SJSA1 (cell line): ENCODE measurements around the gene RERE. TPM values are rescaled to one million over a fixed set of nuclear protein-coding genes. Genes with fewer than 3 reads are reported as not detected.
"Not testable (repeated sequence)": the region's sequence is repeated elsewhere in the genome, so short reads cannot be mapped to it uniquely, and the experiment has no call there.

Experiments used
- DNase-seq, 2 experiments: peaks; one replicate each; pipeline ENCODE4 v3.0.0-alpha.2; 2015 to 2020; ENCODE audit warnings: low spot score in 2 of 2, low read depth in 1 of 2
- H3K27ac ChIP-seq: fragments of 250-450 bp; sonication (Bioruptor Pico); 2 replicates; pipeline ENCODE4 v1.5.1; 2020; ENCODE audit warnings: mild to moderate bottlenecking, moderate library complexity
- H3K27me3 ChIP-seq: fragments of 250-450 bp; sonication (Bioruptor Pico); replicated peaks from 2 replicates; pipeline ENCODE4 v1.5.1; 2020; ENCODE audit warnings: mild to moderate bottlenecking, moderate library complexity
- H3K36me3 ChIP-seq: fragments of 250-450 bp; sonication (Bioruptor Pico); 2 replicates; pipeline ENCODE4 v1.5.1; 2020; ENCODE audit warnings: mild to moderate bottlenecking
- H3K4me1 ChIP-seq: fragments of 250-450 bp; sonication (Bioruptor Pico); replicated peaks from 2 replicates; pipeline ENCODE4 v1.6.1; 2021; ENCODE audit warnings: mild to moderate bottlenecking
- H3K4me3 ChIP-seq: fragments of 250-450 bp; sonication (Bioruptor Pico); 2 replicates; pipeline ENCODE4 v1.5.1; 2020; ENCODE audit warnings: mild to moderate bottlenecking
- H3K9me3 ChIP-seq: fragments of 250-450 bp; sonication (Bioruptor Pico); replicated peaks from 2 replicates; pipeline ENCODE4 v1.5.1; 2020; ENCODE audit warnings: mild to moderate bottlenecking
- total RNA-seq: library from RNA; depleted of rRNA; stranded (reverse); fragments of >200 nt; shearing (Covaris generic); gene quantifications from 2 replicates; pipeline ENCODE4 v1.2.3, GENCODE V29; 2014

Gene RERE
- total RNA-seq, 1 experiment from 2014 or later = 15.7 TPM

DNA sequence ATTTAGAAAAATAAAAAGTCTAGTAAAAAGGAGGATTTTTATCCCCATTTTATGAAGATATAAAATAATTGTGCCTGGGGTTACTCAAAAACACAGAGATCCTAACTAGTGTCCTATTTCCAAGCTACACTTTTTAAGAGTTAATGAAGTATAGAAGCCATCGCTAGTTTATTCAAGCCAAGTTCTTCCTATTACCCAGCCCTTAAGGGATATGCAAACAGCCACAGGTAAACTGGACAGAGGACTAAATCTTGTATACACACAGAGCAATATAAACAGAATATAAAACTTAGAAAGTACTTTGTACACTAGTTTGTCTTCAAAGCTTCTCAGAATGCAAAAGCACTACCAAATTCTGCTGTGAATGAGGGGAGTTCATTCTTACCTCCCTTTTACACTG lies 111.1 kb downstream of the RERE start:
- Histone ChIP-seq H3K36me3 (no peaks in the 10 kb centered on the region), H3K4me1 (peaks cover 27% of the 10 kb centered on the region), H3K27me3 (no peaks in the 10 kb centered on the region), H3K9me3 (no peaks in the 10 kb centered on the region), H3K27ac (no peak overlapping the region), H3K4me3 (no peak overlapping the region)
- DNase-seq = no peak

DNA sequence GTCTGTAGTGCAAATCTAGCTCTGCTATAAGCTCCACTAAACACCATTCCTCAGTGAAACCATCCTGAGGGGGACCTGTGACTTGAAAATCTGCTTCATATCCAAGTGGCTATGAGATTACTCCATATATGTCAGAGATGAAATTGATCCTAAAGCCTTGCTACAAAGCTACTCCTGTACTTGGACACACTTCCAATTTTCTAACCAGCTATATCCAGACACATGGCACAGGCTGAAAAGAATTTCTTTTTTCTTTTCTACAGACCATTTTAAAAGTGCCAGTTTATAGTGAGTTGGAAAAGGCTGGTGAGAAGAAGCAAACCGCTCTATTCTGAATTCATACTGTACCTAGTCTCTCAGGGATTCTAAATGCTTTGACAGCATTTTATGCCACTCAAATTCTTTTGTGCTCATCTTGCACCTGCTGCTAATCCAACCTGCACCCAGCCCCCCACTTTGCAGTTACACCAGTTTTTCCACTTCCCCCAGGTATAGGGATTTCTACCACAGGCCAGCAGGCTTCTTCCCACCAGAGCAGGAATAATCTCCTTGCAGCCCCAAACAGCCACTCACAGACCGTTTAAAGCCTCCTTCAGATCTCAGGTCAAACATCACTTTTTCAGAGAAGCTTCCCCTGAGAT lies 112.5 kb downstream of the RERE start:
- H3K9me3 ChIP-seq = no peaks in the 10 kb centered on the region
- H3K27ac ChIP-seq = no peak overlapping the region
- H3K36me3 ChIP-seq = no peaks in the 10 kb centered on the region
- H3K4me1 ChIP-seq = peaks cover 30% of the 10 kb centered on the region
- DNase-seq = no peak
- H3K27me3 ChIP-seq = no peaks in the 10 kb centered on the region
- no peak overlapping the region for H3K4me3 ChIP-seq

DNA sequence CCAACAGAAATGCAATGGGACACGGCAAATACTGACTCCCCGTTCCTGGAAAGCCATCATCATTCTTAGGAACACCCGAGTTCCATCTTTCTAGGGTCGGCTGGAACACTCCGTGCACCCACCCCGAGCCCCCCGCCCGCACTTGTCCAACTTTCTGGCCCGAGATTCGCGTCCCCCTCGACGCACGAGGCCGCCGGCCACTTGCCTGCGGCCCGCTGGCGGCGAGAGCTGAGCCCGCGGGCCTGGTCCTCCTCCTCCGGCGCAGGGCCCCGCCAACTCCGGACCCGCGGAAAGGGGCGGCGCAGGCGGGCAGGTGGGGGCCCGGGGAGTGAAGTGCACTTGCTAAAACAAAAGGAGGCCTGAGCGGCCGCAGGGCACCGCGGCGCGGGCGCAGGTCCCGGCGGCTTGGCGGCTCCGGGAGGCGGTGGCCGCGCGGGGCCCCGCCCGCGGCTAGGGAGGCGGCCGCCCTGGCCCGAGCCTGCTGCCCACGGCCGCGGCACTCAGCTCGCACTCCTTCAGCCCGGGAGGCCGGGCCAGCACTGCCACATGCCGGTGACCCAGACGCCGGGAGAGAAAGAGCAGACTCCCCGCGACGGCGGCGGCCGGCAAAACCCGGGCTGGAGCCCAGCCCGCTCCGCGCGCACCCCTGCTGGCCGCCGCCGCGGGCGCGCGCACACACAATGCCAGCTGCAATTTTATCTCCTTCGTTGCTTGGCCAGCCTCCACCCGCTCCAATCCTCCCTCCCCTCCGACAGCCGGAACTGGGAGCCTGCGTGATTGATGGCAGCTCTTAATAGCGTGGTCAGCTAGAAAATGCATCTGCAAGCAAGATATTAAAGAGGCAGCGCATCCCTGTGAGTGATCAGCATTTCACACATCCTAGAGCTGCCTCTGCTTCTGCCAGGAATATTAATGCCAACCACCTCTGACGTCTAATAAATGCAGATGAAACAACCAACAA lies 114.3 kb downstream of the RERE start:
- Histone ChIP-seq H3K36me3 (no peaks in the 10 kb centered on the region), H3K9me3 (no peaks in the 10 kb centered on the region), H3K4me3 (peak overlapping the region; percentile 53), H3K27ac (peak overlapping the region; percentile 30), H3K27me3 (no peaks in the 10 kb centered on the region), H3K4me1 (peaks cover 33% of the 10 kb centered on the region)
- DNase-seq = peak; percentile 92 to 93

DNA sequence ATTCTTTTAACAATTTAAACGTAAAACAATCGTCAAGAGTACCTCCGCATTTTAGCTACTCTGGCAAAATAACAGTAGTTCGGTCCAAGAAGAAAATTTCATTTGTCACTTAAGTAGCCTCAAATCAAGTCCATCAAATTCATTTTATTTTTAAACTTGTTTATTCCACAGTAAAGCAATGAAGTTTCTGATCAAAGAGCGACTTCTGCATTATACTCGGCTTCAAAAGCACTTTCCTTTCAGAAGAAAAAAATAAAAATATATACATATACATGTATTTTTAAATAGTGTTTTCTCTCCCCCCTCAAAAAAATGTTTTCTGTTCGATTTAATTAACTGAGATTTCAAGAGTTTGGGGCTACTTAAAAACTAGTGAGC lies 115.0 kb downstream of the RERE start:
- Histone ChIP-seq H3K4me1 (peaks cover 34% of the 10 kb centered on the region), H3K9me3 (no peaks in the 10 kb centered on the region), H3K36me3 (no peaks in the 10 kb centered on the region), H3K27ac (peak overlapping the region; percentile 30), H3K4me3 (peak overlapping the region; percentile 53), H3K27me3 (no peaks in the 10 kb centered on the region)
- DNase-seq = no peak

DNA sequence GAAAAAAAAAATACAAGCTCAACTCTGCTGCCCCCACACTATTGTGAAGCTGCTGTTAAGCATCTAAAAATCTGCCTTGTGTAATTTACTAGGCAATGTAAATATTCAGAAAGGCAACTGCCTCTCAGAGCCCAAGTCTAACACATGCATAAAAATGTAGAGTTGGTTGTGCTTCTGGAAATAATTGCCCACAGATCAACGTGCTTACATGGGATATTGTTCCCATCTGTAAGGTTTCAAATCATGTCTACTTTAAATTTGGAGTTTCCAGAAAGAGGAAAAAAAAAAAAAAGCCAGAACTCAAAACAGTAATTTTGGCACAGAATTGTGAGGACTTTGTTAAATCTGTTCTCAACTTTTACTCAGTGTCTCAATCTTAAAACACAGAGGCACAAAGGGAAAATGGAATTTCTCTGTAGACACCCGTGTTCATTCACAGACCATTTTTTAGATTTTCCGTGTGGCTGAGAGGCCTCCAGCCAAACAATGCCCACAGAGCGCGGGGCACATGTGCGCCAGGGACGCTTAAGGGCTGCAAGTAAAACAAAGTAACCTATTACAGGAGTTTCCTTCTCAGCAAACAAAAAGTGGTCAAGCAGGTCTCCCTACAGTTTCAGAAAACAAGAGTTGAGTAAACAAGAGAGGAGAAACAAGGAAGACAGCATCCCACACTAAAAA lies 115.5 kb downstream of the RERE start:
- no peaks in the 10 kb centered on the region for H3K36me3 ChIP-seq
- peaks cover 29% of the 10 kb centered on the region for H3K4me1 ChIP-seq
- H3K27ac ChIP-seq = peak overlapping the region; percentile 30
- H3K27me3 ChIP-seq = no peaks in the 10 kb centered on the region
- H3K4me3 ChIP-seq = peak overlapping the region; percentile 53
- no peaks in the 10 kb centered on the region for H3K9me3 ChIP-seq
- peak in 1 of 2 experiments; percentile 57 for DNase-seq

DNA sequence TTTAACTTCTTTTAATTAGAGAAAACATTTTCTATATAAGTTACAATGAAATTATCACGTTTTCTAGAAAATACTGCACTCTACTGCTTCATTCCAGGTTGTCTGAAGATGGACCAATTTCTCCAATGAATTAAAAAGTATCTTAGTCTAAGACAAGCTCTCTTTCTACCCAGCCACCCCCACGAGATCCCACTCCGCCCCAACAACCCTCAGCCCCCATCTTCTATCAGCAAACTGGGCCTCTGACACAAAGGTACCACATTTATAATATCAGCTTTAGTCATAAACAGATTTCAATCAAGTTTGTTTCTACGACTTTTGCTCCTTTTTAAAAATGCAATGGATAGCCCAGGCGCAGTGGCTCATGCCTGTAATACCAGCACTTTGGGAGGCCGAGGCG lies 117.8 kb downstream of the RERE start:
- H3K9me3 ChIP-seq = no peaks in the 10 kb centered on the region
- H3K36me3 ChIP-seq = no peaks in the 10 kb centered on the region
- peaks cover 26% of the 10 kb centered on the region for H3K4me1 ChIP-seq
- no peak overlapping the region for H3K4me3 ChIP-seq
- DNase-seq = no peak
- no peak overlapping the region for H3K27ac ChIP-seq
- H3K27me3 ChIP-seq = no peaks in the 10 kb centered on the region

DNA sequence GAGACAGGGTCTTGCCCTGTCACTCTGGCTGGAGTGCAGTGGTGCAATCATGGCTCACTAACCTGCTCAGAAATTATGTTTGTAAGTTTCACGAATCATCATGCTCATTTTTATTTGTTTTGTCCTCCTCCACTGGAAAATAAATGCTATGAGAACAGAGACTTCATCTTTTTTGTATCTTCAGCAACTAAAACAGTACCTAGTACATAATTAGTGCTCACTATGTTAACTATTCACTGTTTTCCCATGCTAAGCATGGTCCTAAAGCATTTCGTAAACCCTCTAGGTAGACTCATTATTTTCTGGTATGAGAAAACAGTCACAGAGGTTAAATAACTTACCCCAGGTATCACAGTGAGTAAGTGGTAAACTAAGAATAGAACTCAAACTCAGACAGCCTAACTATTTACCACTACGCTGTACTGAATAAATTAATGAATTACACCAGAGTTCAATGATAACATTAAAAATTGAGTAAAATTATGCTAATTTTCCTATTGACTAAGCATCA lies 118.4 kb downstream of the RERE start:
- H3K27ac ChIP-seq = no peak overlapping the region
- no peak overlapping the region for H3K4me3 ChIP-seq
- H3K9me3 ChIP-seq = no peaks in the 10 kb centered on the region
- no peaks in the 10 kb centered on the region for H3K36me3 ChIP-seq
- peaks cover 26% of the 10 kb centered on the region for H3K4me1 ChIP-seq
- DNase-seq = no peak
- H3K27me3 ChIP-seq = no peaks in the 10 kb centered on the region

DNA sequence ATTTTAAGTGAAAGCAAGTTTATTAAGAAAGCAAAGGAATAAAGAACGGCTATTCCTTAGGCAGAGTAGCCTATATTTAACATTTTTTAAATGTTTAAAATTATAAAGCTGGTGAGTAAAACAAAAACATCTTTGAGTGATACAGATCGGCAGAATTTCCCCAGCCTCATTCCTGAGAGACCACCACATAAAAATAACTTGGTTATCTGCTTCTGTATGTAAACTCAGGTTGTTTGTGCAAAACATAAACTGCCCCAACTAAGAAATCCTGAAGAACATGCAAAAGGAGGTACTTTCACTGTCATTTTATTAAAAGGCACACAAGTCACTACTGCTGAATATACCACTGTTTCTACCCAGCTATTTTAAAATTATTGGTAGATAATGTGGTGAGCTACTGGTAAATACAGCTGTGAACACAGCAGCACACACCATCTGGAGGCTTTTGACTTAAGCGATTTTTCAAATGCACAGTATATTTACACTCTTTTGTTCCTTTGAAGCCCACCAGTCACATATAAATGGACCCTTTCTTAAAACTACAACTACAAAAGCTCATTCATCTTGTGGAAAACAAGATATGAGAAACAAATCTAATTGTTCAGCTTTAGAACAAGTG lies 119.3 kb downstream of the RERE start:
- H3K36me3 ChIP-seq = no peaks in the 10 kb centered on the region
- no peak for DNase-seq

DNA sequence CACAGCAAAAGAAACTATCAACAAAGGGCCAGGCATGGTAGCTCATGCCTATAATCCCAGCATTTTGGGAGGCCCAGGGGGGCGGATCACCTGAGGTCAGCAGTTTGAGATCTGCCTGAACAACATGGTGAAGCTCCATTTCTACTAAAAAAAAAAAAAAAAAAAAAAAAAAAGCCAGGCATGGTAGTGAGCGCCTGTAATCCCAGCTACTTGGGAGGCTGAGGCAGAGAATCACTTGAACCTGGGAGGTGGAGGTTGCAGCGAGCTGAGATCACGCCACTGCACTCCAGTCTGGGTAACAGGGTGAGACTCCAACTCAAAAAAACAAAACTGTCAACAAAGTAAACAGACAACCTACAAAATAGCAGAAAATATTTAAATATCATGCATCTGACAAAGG lies 122.0 kb downstream of the RERE start:
- not testable (repeated sequence) for H3K36me3 ChIP-seq, DNase-seq, H3K4me3 ChIP-seq, H3K27me3 ChIP-seq, H3K27ac ChIP-seq, H3K9me3 ChIP-seq, H3K4me1 ChIP-seq

More for the DNA sequence above, 119.3 kb downstream of the RERE start:
- Histone ChIP-seq H3K27me3 (no peaks in the 10 kb centered on the region), H3K4me3 (no peak overlapping the region), H3K9me3 (no peaks in the 10 kb centered on the region), H3K4me1 (peaks cover 20% of the 10 kb centered on the region), H3K27ac (no peak overlapping the region)

DNA sequence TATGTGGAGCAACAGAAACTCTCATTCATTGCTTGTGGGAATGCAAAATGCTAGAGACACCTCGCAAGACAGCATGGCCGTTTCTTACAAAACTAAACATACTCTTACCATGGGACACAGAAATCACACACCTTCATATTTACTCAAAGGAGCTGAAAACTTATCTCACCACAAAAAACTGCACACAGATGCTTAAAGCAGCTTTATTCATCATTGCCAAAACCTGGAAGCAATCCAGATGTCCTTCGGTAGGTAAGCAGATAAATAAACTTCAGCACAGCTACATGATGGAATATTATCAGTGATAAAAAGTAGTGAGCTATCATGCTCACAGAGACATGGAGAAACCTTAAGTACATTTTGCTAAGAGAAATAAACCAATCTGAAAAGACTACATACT lies 124.3 kb downstream of the RERE start:
- H3K27ac ChIP-seq = no peak overlapping the region
- no peak for DNase-seq
- peaks cover 4% of the 10 kb centered on the region for H3K4me1 ChIP-seq
- no peaks in the 10 kb centered on the region for H3K27me3 ChIP-seq
- H3K9me3 ChIP-seq = no peaks in the 10 kb centered on the region; the same call in 1 of the 2 replicates
- no peaks in the 10 kb centered on the region for H3K36me3 ChIP-seq
- H3K4me3 ChIP-seq = no peak overlapping the region

DNA sequence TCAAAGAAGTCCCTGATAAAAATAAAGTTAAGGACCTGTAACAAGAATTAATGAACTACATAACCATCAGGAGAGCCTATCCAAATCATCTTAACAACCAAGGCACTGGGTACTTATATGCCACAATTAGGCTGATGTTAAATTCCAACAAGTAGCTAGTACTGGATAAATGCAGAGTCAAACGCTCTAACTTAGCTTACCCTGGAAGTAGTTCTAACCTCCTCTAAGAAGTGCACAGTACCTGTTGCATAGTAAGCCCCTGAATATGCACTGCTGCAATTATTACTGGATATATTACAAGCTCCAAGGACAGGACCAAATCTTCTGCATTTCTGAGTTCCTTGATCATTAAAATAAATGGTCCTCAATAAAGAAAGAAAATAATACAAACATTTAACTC lies 125.8 kb downstream of the RERE start:
- no peak for DNase-seq
- H3K4me1 ChIP-seq = peaks cover 9% of the 10 kb centered on the region
- no peaks in the 10 kb centered on the region; the same call in 1 of the 2 replicates for H3K9me3 ChIP-seq
- H3K27me3 ChIP-seq = no peaks in the 10 kb centered on the region
- no peaks in the 10 kb centered on the region for H3K36me3 ChIP-seq
- H3K4me3 ChIP-seq = no peak overlapping the region
- H3K27ac ChIP-seq = no peak overlapping the region

DNA sequence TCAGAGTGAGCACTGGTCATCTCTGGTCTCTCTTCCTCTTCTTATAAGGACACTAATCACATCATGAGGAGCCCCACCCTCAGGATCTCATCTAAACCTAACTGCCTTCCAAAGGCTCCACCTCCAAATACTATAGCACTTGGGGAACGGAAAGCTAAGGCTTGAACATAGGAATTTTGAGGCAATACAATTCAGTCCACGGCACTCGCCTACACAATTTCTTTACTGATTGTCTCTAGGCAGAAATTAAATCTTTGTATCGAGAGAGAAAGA lies 127.3 kb downstream of the RERE start:
- no peak overlapping the region for H3K4me3 ChIP-seq
- H3K4me1 ChIP-seq = peaks cover 12% of the 10 kb centered on the region
- no peak for DNase-seq
- no peaks in the 10 kb centered on the region for H3K36me3 ChIP-seq
- no peaks in the 10 kb centered on the region for H3K27me3 ChIP-seq
- H3K9me3 ChIP-seq = no peaks in the 10 kb centered on the region; the same call in 1 of the 2 replicates
- no peak overlapping the region for H3K27ac ChIP-seq

DNA sequence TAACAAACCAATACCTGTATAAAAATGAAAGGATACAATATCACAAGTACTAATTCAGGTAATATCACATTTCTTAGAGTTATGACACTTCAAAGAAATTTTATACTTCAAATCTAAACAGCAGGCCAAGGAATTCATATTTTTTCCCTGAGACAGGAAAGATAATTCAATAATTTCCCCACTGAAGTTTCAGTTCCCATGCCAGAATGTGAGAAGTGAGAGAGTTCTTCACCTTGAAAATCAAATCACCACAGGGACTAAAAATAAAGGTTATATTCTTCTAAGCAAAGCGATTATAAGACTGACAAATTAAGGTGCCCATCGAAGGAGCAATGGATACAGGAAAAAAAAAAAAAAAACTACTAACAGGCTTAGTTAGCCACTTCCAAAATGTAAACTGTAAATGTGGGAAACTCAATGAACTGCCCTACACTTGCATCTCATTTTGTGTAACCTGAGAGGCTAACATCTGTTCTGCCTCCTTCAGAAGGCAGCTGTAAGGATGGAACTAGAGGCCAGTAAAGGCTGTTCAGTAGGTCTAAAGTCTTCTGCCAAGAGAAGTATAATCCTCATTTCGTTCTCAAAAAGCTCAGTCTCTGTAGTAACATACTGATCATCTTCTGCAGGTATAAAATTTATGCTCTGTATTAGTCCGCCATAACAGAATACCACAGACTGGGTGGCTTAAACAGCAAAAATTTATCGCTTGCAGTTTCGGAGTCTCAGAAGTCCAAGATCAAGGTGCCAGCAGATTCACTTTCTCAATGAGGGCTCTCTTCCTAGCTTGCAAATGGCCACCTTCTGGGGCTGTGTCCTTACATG lies 127.8 kb downstream of the RERE start:
- no peak for DNase-seq
- Histone ChIP-seq H3K4me1 (peaks cover 12% of the 10 kb centered on the region), H3K27me3 (no peaks in the 10 kb centered on the region), H3K36me3 (no peaks in the 10 kb centered on the region), H3K4me3 (no peak overlapping the region), H3K9me3 (no peaks in the 10 kb centered on the region; the same call in 1 of the 2 replicates), H3K27ac (no peak overlapping the region)
